Right atrium auricular region (tissue), 2 donors: ENCODE data around the gene NOTCH1. TPM values are rescaled to one million over a fixed set of nuclear protein-coding genes. Genes with fewer than 3 reads are reported as not detected.
A peak's percentile ranks its signal among the peaks of the same experiment; 100 is the strongest.

ENCODE experiments used
- DNase-seq: peaks from one replicate; pipeline ENCODE4 v3.0.0-alpha.2; 2019; ENCODE audit warnings: low spot score
- H3K27ac ChIP-seq, 2 donors: fragments of 200-600 bp; sonication (generic); 1 replicate in 1 of 2; 2 replicates in 1 of 2; pipeline ENCODE4 v1.5.1; 2016 to 2019
- H3K27me3 ChIP-seq, 2 donors: fragments of 200-600 bp; sonication (generic); one replicate each; pipeline versions ENCODE4 v1.5.1 to v1.6.0; 2017 to 2019
- H3K36me3 ChIP-seq: fragments of 200-600 bp; sonication (generic); one replicate; pipeline ENCODE4 v1.5.1; 2016
- H3K4me1 ChIP-seq, 2 donors: fragments of 200-600 bp; sonication (generic); one replicate each; pipeline versions ENCODE4 v1.5.1 to v1.6.0; 2017 to 2019
- H3K4me3 ChIP-seq, 2 donors: fragments of 200-600 bp; sonication (generic); 1 replicate in 1 of 2; 2 replicates in 1 of 2; pipeline ENCODE4 v1.5.1; 2017 to 2019; ENCODE audit warnings: mild to moderate bottlenecking in 1 of 2, moderate library complexity in 1 of 2
- H3K9me3 ChIP-seq, 2 donors: fragments of 200-600 bp; sonication (generic); one replicate each; pipeline ENCODE4 v1.5.1; 2019
- CTCF ChIP-seq, 2 donors: fragments of 200-600 bp; sonication (generic); IDR thresholded peaks; one replicate each; pipeline ENCODE4 v1.5.1; 2019; ENCODE audit warnings: antibody characterized with exemption in 2 of 2
- total RNA-seq, 2 donors: library from RNA; depleted of rRNA; stranded (reverse); fragments of >200 nt; gene quantifications; one replicate each; pipeline ENCODE4 v1.1.0, GENCODE V29; 2016

NOTCH1 gene
- total RNA-seq, 2 donors from 2014 or later: 14.2 to 39.7 TPM

- Histone ChIP-seq H3K4me3 (no peak overlapping the region), H3K27me3 (no peaks in the 10 kb centered on the region), H3K9me3 (no peaks in the 10 kb centered on the region), H3K36me3 (peaks cover 6% of the 10 kb centered on the region), H3K4me1 (peaks cover 0 to 87% of the 10 kb centered on the region in 2 donors), H3K27ac (no peak overlapping the region)
- no peak for DNase-seq
- TF ChIP-seq CTCF (IDR thresholded peaks at IDR 0.05): no peak
Observed at GRCh38 chr9:136537411-136537810, 8.4 kb downstream of the NOTCH1 start.

- Histone ChIP-seq H3K9me3 (no peaks in the 10 kb centered on the region), H3K4me1 (peaks cover 0 to 87% of the 10 kb centered on the region in 2 donors), H3K4me3 (no peak overlapping the region), H3K27me3 (no peaks in the 10 kb centered on the region), H3K36me3 (peaks cover 6% of the 10 kb centered on the region), H3K27ac (no peak overlapping the region)
- no peak for TF ChIP-seq CTCF (IDR thresholded peaks at IDR 0.05)
- DNase-seq: no peak
Observed at GRCh38 chr9:136536721-136537241, 9.1 kb downstream of the NOTCH1 start.

- peaks cover 6% of the 10 kb centered on the region for H3K36me3 ChIP-seq
- H3K27me3 ChIP-seq: no peaks in the 10 kb centered on the region
- no peak for TF ChIP-seq CTCF (IDR thresholded peaks at IDR 0.05)
- no peak for DNase-seq
- peaks cover 0 to 87% of the 10 kb centered on the region in 2 donors for H3K4me1 ChIP-seq
- H3K27ac ChIP-seq: no peak overlapping the region
- no peaks in the 10 kb centered on the region for H3K9me3 ChIP-seq
- no peak overlapping the region for H3K4me3 ChIP-seq
Observed at GRCh38 chr9:136536051-136536720, 9.7 kb downstream of the NOTCH1 start.

GRCh38 chr9:136535070-136535469 is 10.8 kb downstream of the NOTCH1 start:
- no peak overlapping the region for H3K4me3 ChIP-seq
- DNase-seq: no peak
- H3K9me3 ChIP-seq: no peaks in the 10 kb centered on the region
- no peaks in the 10 kb centered on the region for H3K27me3 ChIP-seq
- H3K27ac ChIP-seq: no peak overlapping the region
- H3K36me3 ChIP-seq: peaks cover 6% of the 10 kb centered on the region
- H3K4me1 ChIP-seq: peaks cover 0 to 87% of the 10 kb centered on the region in 2 donors
- TF ChIP-seq CTCF (IDR thresholded peaks at IDR 0.05): no peak

GRCh38 chr9:136534366-136534765 is 11.5 kb downstream of the NOTCH1 start:
- Histone ChIP-seq H3K36me3 (peaks cover 6% of the 10 kb centered on the region), H3K4me3 (no peak overlapping the region), H3K27ac (no peak overlapping the region), H3K4me1 (peaks cover 0 to 88% of the 10 kb centered on the region in 2 donors), H3K27me3 (no peaks in the 10 kb centered on the region), H3K9me3 (no peaks in the 10 kb centered on the region)
- no peak for TF ChIP-seq CTCF (IDR thresholded peaks at IDR 0.05)
- no peak for DNase-seq

GRCh38 chr9:136533775-136534157 is 12.1 kb downstream of the NOTCH1 start:
- H3K27me3 ChIP-seq: no peaks in the 10 kb centered on the region
- DNase-seq: no peak
- no peak for TF ChIP-seq CTCF (IDR thresholded peaks at IDR 0.05)
- H3K9me3 ChIP-seq: no peaks in the 10 kb centered on the region
- H3K36me3 ChIP-seq: peaks cover 6% of the 10 kb centered on the region
- H3K4me3 ChIP-seq: no peak overlapping the region
- peaks cover 0 to 88% of the 10 kb centered on the region in 2 donors for H3K4me1 ChIP-seq
- H3K27ac ChIP-seq: peak overlapping the region in 1 of 2 donors; percentile 36
